GM12878 (cell line): ENCODE data around the gene FBRSL1. TPM values are rescaled to one million over a fixed set of nuclear protein-coding genes. Genes with fewer than 3 reads are reported as not detected.

ENCODE experiments used
- BHLHE40 ChIP-seq, 2 experiments: fragments of 450-650 bp in 1 of 2; IDR thresholded peaks; 2 replicates each; pipeline ENCODE4 v1.6.1; 2011 to 2017; ENCODE audit warnings: low read depth in 2 of 2, borderline replicate concordance in 1 of 2, improper control_type of control experiment in 1 of 2, low read length in 1 of 2, mild to moderate bottlenecking in 1 of 2
- CHD2 ChIP-seq: IDR thresholded peaks from 2 replicates; pipeline ENCODE4 v1.6.1; 2011; ENCODE audit warnings: low read depth, low read length, improper control_type of control experiment, borderline replicate concordance
- HCFC1 ChIP-seq: fragments of 150-350 bp; IDR thresholded peaks from 2 replicates; pipeline ENCODE4 v1.6.1; 2014; ENCODE audit warnings: low read length
- KAT2A ChIP-seq: conservative IDR thresholded peaks from 2 replicates; pipeline ENCODE4 v1.6.1; 2011; ENCODE audit warnings: low read depth, low read length; ENCODE audit not compliant: control insufficient read depth
- NFYB ChIP-seq: IDR thresholded peaks from 2 replicates; pipeline ENCODE4 v1.6.1; 2011; ENCODE audit warnings: low read depth, mild to moderate bottlenecking, low read length, improper control_type of control experiment, moderate library complexity; ENCODE audit not compliant: insufficient read depth
- PAX5 ChIP-seq: IDR thresholded peaks from 2 replicates; pipeline ENCODE4 v1.6.1; 2011; ENCODE audit warnings: low read depth, low read length, borderline replicate concordance
- RUNX3 ChIP-seq: IDR thresholded peaks from 2 replicates; pipeline ENCODE4 v1.6.1; 2012; ENCODE audit warnings: low read length, inconsistent platforms
- ZBTB11 ChIP-seq: fragments of 450-650 bp; formaldehyde crosslinking; IDR thresholded peaks from 2 replicates; pipeline ENCODE4 v1.5.0; 2022; ENCODE audit warnings: mild to moderate bottlenecking, missing genetic modification characterization
- ZBTB4 ChIP-seq: fragments of 450-650 bp; formaldehyde crosslinking; IDR thresholded peaks from 2 replicates; pipeline ENCODE4 v1.4.0; 2022; ENCODE audit warnings: mild to moderate bottlenecking, moderate library complexity
- polyA plus RNA-seq, 11 experiments: library from polyadenylated mRNA; depleted of rRNA in 4 of 11; unstranded in 6 of 11; stranded (reverse) in 5 of 11; fragments of >200 nt; fragmentation: Nextera tagmentation in 4 of 11; fragmentation: Illumina TruSeq in 1 of 11; extraction: Ambion mirVana in 4 of 11; extraction: Trizol in 1 of 11; gene quantifications; 1 replicate in 1 of 11; 2 replicates in 10 of 11; pipeline versions ENCODE4 v1.2.1 to v1.2.3, GENCODE V29; 2011 to 2016; ENCODE audit warnings: inconsistent platforms in 2 of 11, missing spikeins in 2 of 11, low read depth in 1 of 11
- total RNA-seq, 4 experiments: library from RNA; depleted of rRNA in 3 of 4; stranded (reverse); fragments of >200 nt in 3 of 4; fragmentation: Illumina TruSeq in 1 of 4; extraction: Trizol in 1 of 4; gene quantifications; 2 replicates each; pipeline versions ENCODE4 v1.2.1 to v1.2.3, GENCODE V29; 2013 to 2021
- TF ChIP-seq, protein P1 (sequence below): fragments of 450-650 bp; IDR thresholded peaks from 2 replicates; pipeline ENCODE4 v1.6.1; 2017; ENCODE audit warnings: antibody characterized with exemption, mild to moderate bottlenecking, moderate library complexity
- TF ChIP-seq, protein P2 (sequence below): IDR thresholded peaks from 2 replicates; pipeline ENCODE4 v1.6.1; 2011; ENCODE audit warnings: borderline replicate concordance, low read depth, mild to moderate bottlenecking, moderate library complexity, low read length; ENCODE audit not compliant: insufficient read depth, poor library complexity, severe bottlenecking

The FBRSL1 gene
- total and polyA plus RNA-seq, 10 of the 15 experiments (the other 5 are each of a cell fraction or from before 2014, with no cell fraction given), result 0.19 to 55.1 (median 4.1) TPM

DNA sequence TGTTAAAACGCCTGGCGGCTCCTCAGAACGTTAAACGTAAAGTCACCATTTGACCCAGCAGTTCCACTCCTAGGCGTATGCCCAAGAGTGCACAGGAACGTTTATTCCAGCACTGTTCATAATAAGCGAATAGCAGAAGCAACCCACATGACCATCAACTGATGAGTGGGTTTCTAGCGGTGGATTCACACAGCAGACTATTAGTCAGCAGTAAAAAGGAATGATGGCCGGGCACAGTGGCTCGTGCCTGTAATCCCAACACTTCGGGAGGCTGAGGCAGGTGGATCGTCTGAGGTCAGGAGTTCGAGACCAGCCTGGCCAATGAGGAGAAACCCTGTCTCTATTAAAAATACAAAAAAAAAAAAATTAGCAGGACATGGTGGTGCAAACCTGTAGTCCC lies 22.4 kb upstream of the FBRSL1 start (continued):
- TF ChIP-seq, protein P1, sequence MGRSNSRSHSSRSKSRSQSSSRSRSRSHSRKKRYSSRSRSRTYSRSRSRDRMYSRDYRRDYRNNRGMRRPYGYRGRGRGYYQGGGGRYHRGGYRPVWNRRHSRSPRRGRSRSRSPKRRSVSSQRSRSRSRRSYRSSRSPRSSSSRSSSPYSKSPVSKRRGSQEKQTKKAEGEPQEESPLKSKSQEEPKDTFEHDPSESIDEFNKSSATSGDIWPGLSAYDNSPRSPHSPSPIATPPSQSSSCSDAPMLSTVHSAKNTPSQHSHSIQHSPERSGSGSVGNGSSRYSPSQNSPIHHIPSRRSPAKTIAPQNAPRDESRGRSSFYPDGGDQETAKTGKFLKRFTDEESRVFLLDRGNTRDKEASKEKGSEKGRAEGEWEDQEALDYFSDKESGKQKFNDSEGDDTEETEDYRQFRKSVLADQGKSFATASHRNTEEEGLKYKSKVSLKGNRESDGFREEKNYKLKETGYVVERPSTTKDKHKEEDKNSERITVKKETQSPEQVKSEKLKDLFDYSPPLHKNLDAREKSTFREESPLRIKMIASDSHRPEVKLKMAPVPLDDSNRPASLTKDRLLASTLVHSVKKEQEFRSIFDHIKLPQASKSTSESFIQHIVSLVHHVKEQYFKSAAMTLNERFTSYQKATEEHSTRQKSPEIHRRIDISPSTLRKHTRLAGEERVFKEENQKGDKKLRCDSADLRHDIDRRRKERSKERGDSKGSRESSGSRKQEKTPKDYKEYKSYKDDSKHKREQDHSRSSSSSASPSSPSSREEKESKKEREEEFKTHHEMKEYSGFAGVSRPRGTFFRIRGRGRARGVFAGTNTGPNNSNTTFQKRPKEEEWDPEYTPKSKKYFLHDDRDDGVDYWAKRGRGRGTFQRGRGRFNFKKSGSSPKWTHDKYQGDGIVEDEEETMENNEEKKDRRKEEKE, result no peak
- TF ChIP-seq ZBTB4 (CRISPR knock-in tag) (no peak), KAT2A (no peak), HCFC1 (no peak), ZBTB11 (CRISPR knock-in tag) (no peak), PAX5 (no peak), CHD2 (no peak), NFYB (no peak), RUNX3 (no peak), BHLHE40 (IDR thresholded peaks at IDR 0.05; ENCODE audit: borderline replicate concordance in 1 of 2, low read depth in 2 of 2, low read length in 1 of 2) (no peak)
- TF ChIP-seq, protein P2, sequence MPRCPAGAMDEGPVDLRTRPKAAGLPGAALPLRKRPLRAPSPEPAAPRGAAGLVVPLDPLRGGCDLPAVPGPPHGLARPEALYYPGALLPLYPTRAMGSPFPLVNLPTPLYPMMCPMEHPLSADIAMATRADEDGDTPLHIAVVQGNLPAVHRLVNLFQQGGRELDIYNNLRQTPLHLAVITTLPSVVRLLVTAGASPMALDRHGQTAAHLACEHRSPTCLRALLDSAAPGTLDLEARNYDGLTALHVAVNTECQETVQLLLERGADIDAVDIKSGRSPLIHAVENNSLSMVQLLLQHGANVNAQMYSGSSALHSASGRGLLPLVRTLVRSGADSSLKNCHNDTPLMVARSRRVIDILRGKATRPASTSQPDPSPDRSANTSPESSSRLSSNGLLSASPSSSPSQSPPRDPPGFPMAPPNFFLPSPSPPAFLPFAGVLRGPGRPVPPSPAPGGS, result no peak
